Sigmoid colon (tissue), 7 donors: Measurements from ENCODE around the gene MYH11. TPM values are rescaled to one million over a fixed set of nuclear protein-coding genes. Genes with fewer than 3 reads are reported as not detected.

Source experiments
- DNase-seq: peaks from one replicate; pipeline ENCODE4 v3.0.0-alpha.2; 2019
- H3K27ac ChIP-seq, 4 donors: fragments of 200-600 bp; sonication (generic); one replicate each; pipeline ENCODE4 v1.5.1; 2016 to 2019; ENCODE audit warnings: mild to moderate bottlenecking in 1 of 4
- H3K27me3 ChIP-seq, 3 donors: fragments of 200-600 bp; sonication (generic); one replicate each; pipeline ENCODE4 v1.5.1; 2019; ENCODE audit warnings: mild to moderate bottlenecking in 1 of 3
- H3K36me3 ChIP-seq, 4 donors: fragments of 200-600 bp; sonication (generic); one replicate each; pipeline ENCODE4 v1.5.1; 2016 to 2019
- H3K4me1 ChIP-seq, 4 donors: fragments of 200-600 bp; sonication (generic); one replicate each; pipeline ENCODE4 v1.5.1; 2017 to 2019
- H3K4me3 ChIP-seq, 4 donors: fragments of 200-600 bp; sonication (generic); one replicate each; pipeline ENCODE4 v1.5.1; 2017 to 2019; ENCODE audit warnings: mild to moderate bottlenecking in 2 of 4, moderate library complexity in 1 of 4
- H3K9me3 ChIP-seq, 4 donors: fragments of 200-600 bp in 3 of 4; sonication (generic) in 3 of 4; one replicate each; pipeline versions ENCODE4 v1.5.1 to v1.6.1; 2013 to 2019
- CTCF ChIP-seq, 4 experiments: fragments of 450-650 bp in 3 of 4; fragments of 200-600 bp in 1 of 4; IDR thresholded peaks; one replicate each; pipeline ENCODE4 v1.5.1; 2016 to 2019; ENCODE audit warnings: antibody characterized with exemption in 4 of 4, mild to moderate bottlenecking in 3 of 4, moderate library complexity in 2 of 4
- EP300 ChIP-seq, 4 donors: sonication (generic); formaldehyde crosslinking; IDR thresholded peaks; one replicate each; pipeline ENCODE4 v1.6.1; 2017; ENCODE audit warnings: antibody characterized with exemption in 4 of 4
- POLR2A ChIP-seq, 2 donors: fragments of 450-650 bp; IDR thresholded peaks; one replicate each; pipeline ENCODE4 v1.6.1; 2016; ENCODE audit warnings: antibody characterized with exemption in 2 of 2, mild to moderate bottlenecking in 2 of 2, moderate library complexity in 2 of 2
- POLR2AphosphoS5 ChIP-seq, 4 donors: sonication (generic); formaldehyde crosslinking; IDR thresholded peaks; one replicate each; pipeline ENCODE4 v1.6.1; 2017; ENCODE audit warnings: antibody characterized with exemption in 4 of 4
- WGBS, 2 donors: extraction: QIAGEN DNeasy Blood & Tissue Kit; methylation state at CpG; one replicate each; pipeline ENCODE4 v1.1.7; 2013; 5-methylcytosine and 5-hydroxymethylcytosine counted together
- intact Hi-C: fragments of 100-400 bp; cut with DNase I; formaldehyde crosslinking; loops from one replicate; pipeline ENCODE4 v1.15.1; 2023
- polyA plus RNA-seq, 3 donors: library from polyadenylated mRNA; stranded (reverse); fragments of 200-250 nt; gene quantifications; one replicate each; pipeline ENCODE4 v1.2.3, GENCODE V29; 2013
- total RNA-seq, 4 donors: library from RNA; depleted of rRNA; stranded (reverse); fragments of >200 nt; gene quantifications; one replicate each; pipeline ENCODE4 v1.1.0, GENCODE V29; 2016
- donor health status: healthy with polysubstance abuse.
- donor health status: Bipolar disorder and iron deficiency.
- donor health status: healthy.

The MYH11 gene
- total and polyA plus RNA-seq, 7 donors, result 5.1 to 11,818 (median 4,282) TPM

GRCh38 chr16:15689290-15689689 is 167.5 kb downstream of the MYH11 start:
- Histone ChIP-seq H3K27me3 (no peaks in the 10 kb centered on the region), H3K4me1 (no peaks in the 10 kb centered on the region), H3K27ac (no peak overlapping the region), H3K36me3 (peaks cover 6 to 89% (median 32%) of the 10 kb centered on the region in 4 donors), H3K9me3 (no peaks in the 10 kb centered on the region), H3K4me3 (no peak overlapping the region)
- 97 to 99% methylated on average over 3 of the region's 3 CpGs for WGBS, 2 donors
- DNase-seq, result no peak
- no peak for TF ChIP-seq POLR2A (IDR thresholded peaks at IDR 0.05)
- no peak for TF ChIP-seq POLR2AphosphoS5 (IDR thresholded peaks at IDR 0.05)
- no peak for TF ChIP-seq EP300 (IDR thresholded peaks at IDR 0.05)
- TF ChIP-seq CTCF (IDR thresholded peaks at IDR 0.05), result no peak
- intact Hi-C loops, result no loop called here

- H3K4me1 ChIP-seq, result no peaks in the 10 kb centered on the region
- intact Hi-C loops, result no loop called here
- no peaks in the 10 kb centered on the region for H3K9me3 ChIP-seq
- DNase-seq, result no peak
- no peaks in the 10 kb centered on the region for H3K27me3 ChIP-seq
- WGBS, 2 donors, result 95 to 98% methylated on average over 2 of the region's 2 CpGs
- TF ChIP-seq POLR2AphosphoS5 (IDR thresholded peaks at IDR 0.05) (no peak), POLR2A (IDR thresholded peaks at IDR 0.05) (no peak), CTCF (IDR thresholded peaks at IDR 0.05) (no peak), EP300 (IDR thresholded peaks at IDR 0.05) (no peak)
- H3K4me3 ChIP-seq, result no peak overlapping the region
- H3K36me3 ChIP-seq, result peaks cover 0 to 73% (median 18%) of the 10 kb centered on the region in 4 donors
- no peak overlapping the region for H3K27ac ChIP-seq
Measured at GRCh38 chr16:15686287-15686686, 170.5 kb downstream of the MYH11 start.

GRCh38 chr16:15682105-15682570 is 174.7 kb downstream of the MYH11 start:
- Histone ChIP-seq H3K4me1 (no peaks in the 10 kb centered on the region), H3K36me3 (peaks cover 0 to 68% (median 22%) of the 10 kb centered on the region in 4 donors), H3K4me3 (no peak overlapping the region), H3K27ac (peak overlapping the region in 1 of 4 donors; percentile 7), H3K27me3 (no peaks in the 10 kb centered on the region), H3K9me3 (no peaks in the 10 kb centered on the region)
- WGBS, 2 donors, result 62 to 63% methylated on average over 7 of the region's 7 CpGs
- TF ChIP-seq CTCF (IDR thresholded peaks at IDR 0.05) (peak in 1 of 4 experiments; percentile 17), POLR2A (IDR thresholded peaks at IDR 0.05) (no peak)
- no peak for DNase-seq
- intact Hi-C loops, result no loop called here

DNA sequence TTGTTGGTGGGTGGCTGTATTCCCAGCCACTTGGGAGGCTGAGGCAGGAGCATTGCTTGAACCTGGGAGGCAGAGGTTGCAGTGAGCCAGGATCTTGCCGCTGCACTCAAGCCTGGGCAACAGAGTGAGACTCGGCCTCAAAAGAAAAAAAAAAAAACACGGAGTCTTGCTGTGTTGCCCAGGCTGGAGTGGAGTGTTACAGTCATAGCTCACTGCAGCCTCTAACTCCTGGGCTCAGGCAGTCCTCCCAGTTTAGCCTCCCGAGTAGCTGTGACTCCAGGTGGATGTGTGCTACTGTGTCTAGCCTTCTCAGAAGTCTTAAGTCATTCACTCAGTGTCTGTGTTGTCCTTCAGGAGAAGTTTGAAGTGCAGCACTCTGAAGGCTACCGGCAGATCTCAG is 179.4 kb downstream of the MYH11 start:
- H3K27ac ChIP-seq, result no peak overlapping the region
- peaks cover 0 to 14% (median 11%) of the 10 kb centered on the region in 4 donors for H3K4me1 ChIP-seq
- no peaks in the 10 kb centered on the region for H3K27me3 ChIP-seq
- DNase-seq, result no peak
- H3K36me3 ChIP-seq, result peaks cover 0 to 37% (median 20%) of the 10 kb centered on the region in 4 donors
- H3K4me3 ChIP-seq, result no peak overlapping the region
- WGBS, 2 donors, result 95 to 97% methylated on average over 5 of the region's 5 CpGs
- H3K9me3 ChIP-seq, result no peaks in the 10 kb centered on the region
- no peak for TF ChIP-seq EP300 (IDR thresholded peaks at IDR 0.05)
- TF ChIP-seq POLR2A (IDR thresholded peaks at IDR 0.05), result no peak
- TF ChIP-seq POLR2AphosphoS5 (IDR thresholded peaks at IDR 0.05), result no peak
- no peak for TF ChIP-seq CTCF (IDR thresholded peaks at IDR 0.05)
- intact Hi-C loops, result no loop called here

- Histone ChIP-seq H3K27ac (no peak overlapping the region), H3K4me3 (no peak overlapping the region), H3K4me1 (peaks cover 0 to 23% (median 19%) of the 10 kb centered on the region in 4 donors), H3K36me3 (peaks cover 0 to 37% (median 20%) of the 10 kb centered on the region in 4 donors), H3K27me3 (no peaks in the 10 kb centered on the region), H3K9me3 (no peaks in the 10 kb centered on the region)
- intact Hi-C loops, result no loop called here
- no peak for DNase-seq
- 84 to 85% methylated on average over 10 of the region's 10 CpGs for WGBS, 2 donors
- TF ChIP-seq CTCF (IDR thresholded peaks at IDR 0.05), result no peak
- no peak for TF ChIP-seq EP300 (IDR thresholded peaks at IDR 0.05)
- no peak for TF ChIP-seq POLR2AphosphoS5 (IDR thresholded peaks at IDR 0.05)
- no peak for TF ChIP-seq POLR2A (IDR thresholded peaks at IDR 0.05)
Measured at GRCh38 chr16:15676506-15676905, 180.3 kb downstream of the MYH11 start.
